Measurements from ENCODE around the gene IRF7.

DNA sequence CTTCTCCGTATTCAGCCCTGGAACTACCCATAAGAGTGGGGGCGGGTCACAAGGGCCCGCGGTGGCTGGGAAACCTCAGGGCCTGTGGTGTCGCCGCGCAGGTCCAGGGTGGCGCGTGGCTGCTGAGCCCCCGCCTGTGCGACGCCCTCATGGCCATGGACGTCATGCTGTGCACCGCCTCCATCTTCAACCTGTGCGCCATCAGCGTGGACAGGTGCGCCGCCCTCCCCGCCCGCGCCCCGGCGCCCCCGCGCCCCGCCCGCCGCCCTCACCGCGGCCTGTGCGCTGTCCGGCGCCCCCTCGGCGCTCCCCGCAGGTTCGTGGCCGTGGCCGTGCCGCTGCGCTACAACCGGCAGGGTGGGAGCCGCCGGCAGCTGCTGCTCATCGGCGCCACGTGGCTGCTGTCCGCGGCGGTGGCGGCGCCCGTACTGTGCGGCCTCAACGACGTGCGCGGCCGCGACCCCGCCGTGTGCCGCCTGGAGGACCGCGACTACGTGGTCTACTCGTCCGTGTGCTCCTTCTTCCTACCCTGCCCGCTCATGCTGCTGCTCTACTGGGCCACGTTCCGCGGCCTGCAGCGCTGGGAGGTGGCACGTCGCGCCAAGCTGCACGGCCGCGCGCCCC is 23.7 kb upstream of the IRF7 start:
- TF ChIP-seq EZH2 (IDR thresholded peaks at IDR 0.05; ENCODE audit: insufficient read depth, poor library complexity, severe bottlenecking) = no peak
- no peak for TF ChIP-seq EZH2phosphoT487 (IDR thresholded peaks at IDR 0.05; ENCODE audit: insufficient read depth, low read depth)

All from GM23248 (cell line).